Uterus (tissue), 4 donors: ENCODE measurements around the gene GIMAP1. TPM values are rescaled to one million over a fixed set of nuclear protein-coding genes. Genes with fewer than 3 reads are reported as not detected.
A peak's percentile ranks its signal among the peaks of the same experiment; 100 is the strongest.

Experiments
- DNase-seq, 2 donors: peaks; one replicate each; pipeline ENCODE4 v3.0.0-alpha.2; 2019 to 2020
- H3K27ac ChIP-seq, 2 donors: fragments of 200-600 bp; sonication (generic); 1 replicate in 1 of 2; 2 replicates in 1 of 2; pipeline ENCODE4 v1.5.1; 2016 to 2018
- H3K27me3 ChIP-seq, 2 donors: fragments of 200-600 bp; sonication (generic); one replicate each; pipeline ENCODE4 v1.5.1; 2018 to 2019; ENCODE audit warnings: control low read depth in 1 of 2
- H3K36me3 ChIP-seq, 2 donors: fragments of 200-600 bp; sonication (generic); one replicate each; pipeline ENCODE4 v1.5.1; 2019; ENCODE audit warnings: control low read depth in 1 of 2
- H3K4me1 ChIP-seq, 2 donors: fragments of 200-600 bp; sonication (generic); one replicate each; pipeline ENCODE4 v1.5.1; 2018 to 2019; ENCODE audit warnings: control low read depth in 1 of 2
- H3K4me3 ChIP-seq, 2 donors: fragments of 200-600 bp; sonication (generic); 1 replicate in 1 of 2; 2 replicates in 1 of 2; pipeline ENCODE4 v1.5.1; 2018 to 2019; ENCODE audit warnings: mild to moderate bottlenecking in 1 of 2
- H3K9me3 ChIP-seq, 2 donors: fragments of 200-600 bp; sonication (generic); one replicate each; pipeline ENCODE4 v1.5.1; 2019; ENCODE audit warnings: control low read depth in 1 of 2
- POLR2A ChIP-seq, 2 donors: fragments of 450-650 bp; IDR thresholded peaks; one replicate each; pipeline ENCODE4 v1.6.1; 2016; ENCODE audit warnings: antibody characterized with exemption in 2 of 2, mild to moderate bottlenecking in 1 of 2, moderate library complexity in 1 of 2
- intact Hi-C: fragments of 100-400 bp; cut with DNase I; formaldehyde crosslinking; loops from one replicate; pipeline ENCODE4 v1.15.1; 2023; ENCODE audit warnings: low total_unique reads
- total RNA-seq, 4 donors: library from RNA; depleted of rRNA in 3 of 4; stranded (reverse); fragments of >200 nt in 3 of 4; gene quantifications; one replicate each; pipeline versions ENCODE4 v1.1.0 to v1.2.4, GENCODE V29; 2014 to 2023
- TF ChIP-seq, protein P1 (sequence below), 4 experiments: fragments of 200-600 bp in 2 of 4; fragments of 450-650 bp in 2 of 4; sonication (generic) in 2 of 4; IDR thresholded peaks; one replicate each; pipeline ENCODE4 v1.5.1; 2016 to 2019; ENCODE audit warnings: antibody characterized with exemption in 4 of 4, mild to moderate bottlenecking in 2 of 4, moderate library complexity in 1 of 4
- donor health status: DM: yes; HTN: yes; CAD: no.

The GIMAP1 gene
- total RNA-seq, 4 donors from 2014 or later = 4.0 to 19.1 (median 9.9) TPM

- H3K4me3 ChIP-seq = no peak overlapping the region
- no peak for DNase-seq
- H3K27ac ChIP-seq = peak overlapping the region; percentile 57 to 80
- no peaks in the 10 kb centered on the region for H3K4me1 ChIP-seq
- TF ChIP-seq, protein P1, sequence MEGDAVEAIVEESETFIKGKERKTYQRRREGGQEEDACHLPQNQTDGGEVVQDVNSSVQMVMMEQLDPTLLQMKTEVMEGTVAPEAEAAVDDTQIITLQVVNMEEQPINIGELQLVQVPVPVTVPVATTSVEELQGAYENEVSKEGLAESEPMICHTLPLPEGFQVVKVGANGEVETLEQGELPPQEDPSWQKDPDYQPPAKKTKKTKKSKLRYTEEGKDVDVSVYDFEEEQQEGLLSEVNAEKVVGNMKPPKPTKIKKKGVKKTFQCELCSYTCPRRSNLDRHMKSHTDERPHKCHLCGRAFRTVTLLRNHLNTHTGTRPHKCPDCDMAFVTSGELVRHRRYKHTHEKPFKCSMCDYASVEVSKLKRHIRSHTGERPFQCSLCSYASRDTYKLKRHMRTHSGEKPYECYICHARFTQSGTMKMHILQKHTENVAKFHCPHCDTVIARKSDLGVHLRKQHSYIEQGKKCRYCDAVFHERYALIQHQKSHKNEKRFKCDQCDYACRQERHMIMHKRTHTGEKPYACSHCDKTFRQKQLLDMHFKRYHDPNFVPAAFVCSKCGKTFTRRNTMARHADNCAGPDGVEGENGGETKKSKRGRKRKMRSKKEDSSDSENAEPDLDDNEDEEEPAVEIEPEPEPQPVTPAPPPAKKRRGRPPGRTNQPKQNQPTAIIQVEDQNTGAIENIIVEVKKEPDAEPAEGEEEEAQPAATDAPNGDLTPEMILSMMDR (IDR thresholded peaks at IDR 0.05) = no peak
- no peak for TF ChIP-seq POLR2A (IDR thresholded peaks at IDR 0.05)
- H3K27me3 ChIP-seq = no peaks in the 10 kb centered on the region
- no peaks in the 10 kb centered on the region for H3K36me3 ChIP-seq
- H3K9me3 ChIP-seq = no peaks in the 10 kb centered on the region
- intact Hi-C loops = no loop called here
Observed at GRCh38 chr7:150715293-150715692, 1.1 kb upstream of the GIMAP1 start.

DNA sequence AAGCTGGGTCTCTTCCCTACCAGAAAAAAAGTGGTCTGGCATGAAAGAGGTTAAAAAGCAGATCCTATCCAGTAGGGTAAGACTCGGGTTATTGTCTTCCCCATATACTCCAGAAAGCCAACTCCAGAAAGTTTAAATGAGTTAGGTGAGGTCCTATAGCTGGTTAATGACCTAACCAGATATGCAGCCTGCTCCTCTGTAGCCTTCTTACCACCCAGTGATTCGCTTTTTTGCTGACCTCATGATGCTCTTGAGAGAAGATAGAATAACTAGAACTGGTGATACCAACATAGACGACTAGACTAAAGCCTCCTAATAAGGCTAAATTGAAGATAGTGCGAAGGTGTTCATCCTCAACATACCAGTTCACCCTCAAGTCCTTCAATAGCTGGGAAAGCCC, 675 bp upstream of the GIMAP1 start:
- Histone ChIP-seq H3K27me3 (no peaks in the 10 kb centered on the region), H3K4me3 (no peak overlapping the region), H3K4me1 (no peaks in the 10 kb centered on the region), H3K36me3 (no peaks in the 10 kb centered on the region), H3K9me3 (no peaks in the 10 kb centered on the region), H3K27ac (peak overlapping the region; percentile 57 to 80)
- no peak for TF ChIP-seq POLR2A (IDR thresholded peaks at IDR 0.05)
- intact Hi-C loops = no loop called here
- DNase-seq = no peak

GRCh38 chr7:150716939-150717338, 526 bp downstream of the GIMAP1 start:
- Histone ChIP-seq H3K27me3 (no peaks in the 10 kb centered on the region), H3K4me1 (no peaks in the 10 kb centered on the region), H3K4me3 (peak overlapping the region; percentile 20 to 27), H3K36me3 (no peaks in the 10 kb centered on the region), H3K27ac (peak overlapping the region; percentile 58 to 80), H3K9me3 (no peaks in the 10 kb centered on the region)
- DNase-seq = no peak
- TF ChIP-seq POLR2A (IDR thresholded peaks at IDR 0.05) = no peak
- TF ChIP-seq, protein P1 (IDR thresholded peaks at IDR 0.05) = no peak
- intact Hi-C loops = no loop called here

GRCh38 chr7:150717814-150718420, 1.5 kb downstream of the GIMAP1 start:
- TF ChIP-seq, protein P1 (IDR thresholded peaks at IDR 0.05) = no peak
- no peak for TF ChIP-seq POLR2A (IDR thresholded peaks at IDR 0.05)
- no peak for DNase-seq
- Histone ChIP-seq H3K4me3 (peak overlapping the region; percentile 9 to 27), H3K27me3 (no peaks in the 10 kb centered on the region), H3K27ac (peak overlapping the region; percentile 58 to 80), H3K36me3 (no peaks in the 10 kb centered on the region), H3K9me3 (no peaks in the 10 kb centered on the region), H3K4me1 (no peaks in the 10 kb centered on the region)
- intact Hi-C loops = no loop called here

DNA sequence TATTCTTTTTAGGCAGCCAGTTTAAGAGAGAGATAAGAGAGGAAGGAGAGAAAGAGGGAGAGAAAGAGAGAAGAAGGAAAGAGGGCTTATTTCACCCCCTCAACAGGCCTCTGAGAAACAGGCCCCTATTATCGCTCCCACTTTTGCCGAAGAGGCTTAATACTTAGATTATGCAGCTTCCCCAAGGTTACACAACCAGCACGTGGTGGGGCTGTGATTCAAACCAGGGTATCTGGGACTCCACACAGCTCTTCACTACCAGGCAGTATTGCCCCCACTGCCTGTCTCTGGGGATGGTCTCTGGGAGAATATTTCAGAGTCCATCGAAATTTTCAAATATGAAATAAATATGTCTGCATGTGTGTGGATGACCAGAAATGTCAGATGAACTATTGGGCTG, 3.0 kb downstream of the GIMAP1 start:
- H3K27me3 ChIP-seq = no peaks in the 10 kb centered on the region
- intact Hi-C loops = no loop called here
- no peak for TF ChIP-seq POLR2A (IDR thresholded peaks at IDR 0.05)
- TF ChIP-seq, protein P1 (IDR thresholded peaks at IDR 0.05) = no peak
- no peaks in the 10 kb centered on the region for H3K4me1 ChIP-seq
- H3K36me3 ChIP-seq = no peaks in the 10 kb centered on the region
- H3K27ac ChIP-seq = peak overlapping the region in 1 of 2 donors; percentile 80
- no peak for DNase-seq
- H3K9me3 ChIP-seq = no peaks in the 10 kb centered on the region
- no peak overlapping the region for H3K4me3 ChIP-seq
